ENCODE data around the gene MYBPC1.
"Not testable (repeated sequence)": the region's sequence is repeated elsewhere in the genome, so short reads cannot be mapped to it uniquely, and the experiment has no call there.

The MYBPC1 gene

DNA sequence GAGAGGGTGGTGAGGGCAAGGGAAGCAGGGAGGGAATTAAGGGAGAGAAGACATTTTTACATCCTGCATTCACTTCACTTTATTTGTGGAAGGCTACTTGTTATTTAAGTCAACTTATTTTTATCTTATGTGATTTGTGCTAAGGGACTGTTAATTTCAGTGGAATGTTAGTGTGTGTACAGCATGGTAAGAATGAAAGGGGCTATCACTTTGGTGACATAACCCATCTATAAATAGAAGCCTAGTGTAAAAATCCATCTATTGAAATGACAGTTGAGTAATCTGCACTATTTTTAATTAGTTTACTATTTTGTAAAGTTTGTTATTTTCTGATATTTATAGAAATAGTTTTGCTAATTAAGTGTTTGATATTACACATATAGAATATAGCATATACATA, 85.9 kb downstream of the MYBPC1 start:
- Histone ChIP-seq H3K9me3 (ENCODE audit: insufficient read depth, low read length) (no peaks in the 10 kb centered on the region), H4K20me1 (ENCODE audit: low read depth, low read length) (no peaks in the 10 kb centered on the region), H3K27me3 (ENCODE audit: low read length) (no peaks in the 10 kb centered on the region), H3K9me2 (replicated peaks; ENCODE audit: insufficient read depth, low read length) (no peaks in the 10 kb centered on the region), H3K4me2 (ENCODE audit: low read depth, low read length, poor library complexity, severe bottlenecking) (no peak overlapping the region), H3K27ac (ENCODE audit: low read depth, low read length) (no peak overlapping the region), H3F3A (ENCODE audit: insufficient read depth) (no peaks in the 10 kb centered on the region), H3K4me3 (ENCODE audit: insufficient read depth, low read length, poor library complexity, severe bottlenecking) (no peak overlapping the region), H3K36me3 (ENCODE audit: low read length) (no peaks in the 10 kb centered on the region), H3K9ac (ENCODE audit: low read length) (no peak overlapping the region), H2AFZ (ENCODE audit: low read depth, low read length, severe bottlenecking) (no peak overlapping the region), H3K79me2 (ENCODE audit: insufficient read depth, low read length) (no peaks in the 10 kb centered on the region)
- TF ChIP-seq, protein P1, sequence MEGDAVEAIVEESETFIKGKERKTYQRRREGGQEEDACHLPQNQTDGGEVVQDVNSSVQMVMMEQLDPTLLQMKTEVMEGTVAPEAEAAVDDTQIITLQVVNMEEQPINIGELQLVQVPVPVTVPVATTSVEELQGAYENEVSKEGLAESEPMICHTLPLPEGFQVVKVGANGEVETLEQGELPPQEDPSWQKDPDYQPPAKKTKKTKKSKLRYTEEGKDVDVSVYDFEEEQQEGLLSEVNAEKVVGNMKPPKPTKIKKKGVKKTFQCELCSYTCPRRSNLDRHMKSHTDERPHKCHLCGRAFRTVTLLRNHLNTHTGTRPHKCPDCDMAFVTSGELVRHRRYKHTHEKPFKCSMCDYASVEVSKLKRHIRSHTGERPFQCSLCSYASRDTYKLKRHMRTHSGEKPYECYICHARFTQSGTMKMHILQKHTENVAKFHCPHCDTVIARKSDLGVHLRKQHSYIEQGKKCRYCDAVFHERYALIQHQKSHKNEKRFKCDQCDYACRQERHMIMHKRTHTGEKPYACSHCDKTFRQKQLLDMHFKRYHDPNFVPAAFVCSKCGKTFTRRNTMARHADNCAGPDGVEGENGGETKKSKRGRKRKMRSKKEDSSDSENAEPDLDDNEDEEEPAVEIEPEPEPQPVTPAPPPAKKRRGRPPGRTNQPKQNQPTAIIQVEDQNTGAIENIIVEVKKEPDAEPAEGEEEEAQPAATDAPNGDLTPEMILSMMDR (IDR thresholded peaks at IDR 0.05; ENCODE audit: insufficient read depth, low read length, poor library complexity, severe bottlenecking), result no peak

DNA sequence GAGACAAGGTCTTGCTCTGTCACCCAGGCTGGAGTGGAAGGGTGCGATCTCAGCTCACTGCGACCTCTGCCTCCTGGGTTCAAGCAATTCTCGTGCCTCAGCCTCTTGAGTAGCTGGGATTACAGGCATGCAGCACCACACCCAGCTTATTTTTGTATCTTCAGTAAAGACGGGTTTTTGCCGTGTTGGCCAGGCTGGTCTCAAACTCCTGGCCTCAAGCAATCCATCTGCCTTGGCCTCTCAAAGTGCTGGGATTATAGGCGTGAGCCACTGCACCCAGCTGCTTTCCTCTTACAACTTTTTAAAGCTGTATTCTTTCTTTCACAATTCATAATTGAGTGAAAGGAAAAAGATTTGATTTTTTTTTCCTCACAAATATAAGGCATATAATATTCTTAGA, 86.9 kb downstream of the MYBPC1 start:
- H4K20me1 ChIP-seq (ENCODE audit: low read depth, low read length); H3K4me2 ChIP-seq (ENCODE audit: low read depth, low read length, poor library complexity, severe bottlenecking); H3K27ac ChIP-seq (ENCODE audit: low read depth, low read length); H3K79me2 ChIP-seq (ENCODE audit: insufficient read depth, low read length); H3K36me3 ChIP-seq (ENCODE audit: low read length); H2AFZ ChIP-seq (ENCODE audit: low read depth, low read length, severe bottlenecking); H3K9me2 ChIP-seq (replicated peaks; ENCODE audit: insufficient read depth, low read length); H3K9me3 ChIP-seq (ENCODE audit: insufficient read depth, low read length); H3F3A ChIP-seq (ENCODE audit: insufficient read depth); H3K9ac ChIP-seq (ENCODE audit: low read length); H3K27me3 ChIP-seq (ENCODE audit: low read length); H3K4me3 ChIP-seq (ENCODE audit: insufficient read depth, low read length, poor library complexity, severe bottlenecking): not testable (repeated sequence)

DNA sequence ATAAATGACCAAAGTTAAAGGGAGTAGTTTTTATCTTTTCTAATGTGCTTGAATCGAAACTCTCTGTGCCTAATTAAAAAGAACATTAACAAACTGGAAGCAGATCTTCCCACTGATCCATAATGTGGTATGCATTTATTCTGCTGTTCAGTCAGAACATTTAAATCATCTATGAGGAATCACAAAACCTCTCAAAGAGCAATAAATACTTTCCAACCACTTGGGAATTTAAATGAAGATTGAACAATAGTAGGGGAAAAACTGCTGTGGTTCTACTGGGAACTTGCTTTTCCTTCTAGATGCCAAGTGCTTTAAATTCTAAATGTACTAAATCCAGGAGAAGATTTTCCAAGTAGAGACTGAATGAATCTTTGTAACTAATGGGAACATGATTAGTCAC, 90.3 kb downstream of the MYBPC1 start:
- Histone ChIP-seq H3K9me3 (ENCODE audit: insufficient read depth, low read length) (no peaks in the 10 kb centered on the region), H3K36me3 (ENCODE audit: low read length) (no peaks in the 10 kb centered on the region), H4K20me1 (ENCODE audit: low read depth, low read length) (no peaks in the 10 kb centered on the region), H3K79me2 (ENCODE audit: insufficient read depth, low read length) (no peaks in the 10 kb centered on the region), H3K4me2 (ENCODE audit: low read depth, low read length, poor library complexity, severe bottlenecking) (no peak overlapping the region), H3K27ac (ENCODE audit: low read depth, low read length) (no peak overlapping the region), H3K9me2 (replicated peaks; ENCODE audit: insufficient read depth, low read length) (no peaks in the 10 kb centered on the region), H3K27me3 (ENCODE audit: low read length) (no peaks in the 10 kb centered on the region), H2AFZ (ENCODE audit: low read depth, low read length, severe bottlenecking) (no peak overlapping the region), H3K4me3 (ENCODE audit: insufficient read depth, low read length, poor library complexity, severe bottlenecking) (no peak overlapping the region), H3F3A (ENCODE audit: insufficient read depth) (no peaks in the 10 kb centered on the region), H3K9ac (ENCODE audit: low read length) (no peak overlapping the region)
- TF ChIP-seq, protein P1 (IDR thresholded peaks at IDR 0.05; ENCODE audit: insufficient read depth, low read length, poor library complexity, severe bottlenecking), result no peak
- TF ChIP-seq EZH2phosphoT487 (conservative IDR thresholded peaks at IDR 0.05; ENCODE audit: low read length), result no peak

DNA sequence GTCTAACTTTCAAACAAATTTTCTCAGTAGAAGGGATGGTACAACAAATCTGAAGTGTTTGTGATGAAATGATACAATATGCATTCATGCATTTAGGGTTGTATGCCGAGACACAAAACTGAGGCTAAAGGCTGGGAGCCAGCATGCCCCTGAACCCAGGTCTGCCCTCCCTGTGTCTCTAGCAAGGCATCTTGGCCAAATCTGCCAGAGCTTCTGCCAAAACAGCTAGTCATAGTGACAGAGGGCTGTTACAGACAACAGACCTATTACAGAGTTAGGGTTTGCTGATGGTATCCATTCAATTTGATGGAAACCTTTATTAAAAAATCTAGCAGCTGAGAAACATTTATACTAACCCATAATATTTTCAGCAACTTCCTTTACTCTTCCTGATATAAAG, 91.4 kb downstream of the MYBPC1 start:
- H3K9me3 ChIP-seq (ENCODE audit: insufficient read depth, low read length), result no peaks in the 10 kb centered on the region
- no peak overlapping the region for H2AFZ ChIP-seq (ENCODE audit: low read depth, low read length, severe bottlenecking)
- H3F3A ChIP-seq (ENCODE audit: insufficient read depth), result no peaks in the 10 kb centered on the region
- H3K4me3 ChIP-seq (ENCODE audit: insufficient read depth, low read length, poor library complexity, severe bottlenecking), result no peak overlapping the region
- no peaks in the 10 kb centered on the region for H3K27me3 ChIP-seq (ENCODE audit: low read length)
- no peak overlapping the region for H3K4me2 ChIP-seq (ENCODE audit: low read depth, low read length, poor library complexity, severe bottlenecking)
- H3K79me2 ChIP-seq (ENCODE audit: insufficient read depth, low read length), result no peaks in the 10 kb centered on the region
- H3K9ac ChIP-seq (ENCODE audit: low read length), result no peak overlapping the region
- H3K9me2 ChIP-seq (replicated peaks; ENCODE audit: insufficient read depth, low read length), result no peaks in the 10 kb centered on the region
- no peaks in the 10 kb centered on the region for H3K36me3 ChIP-seq (ENCODE audit: low read length)
- no peaks in the 10 kb centered on the region for H4K20me1 ChIP-seq (ENCODE audit: low read depth, low read length)
- H3K27ac ChIP-seq (ENCODE audit: low read depth, low read length), result no peak overlapping the region
- TF ChIP-seq, protein P1 (IDR thresholded peaks at IDR 0.05; ENCODE audit: insufficient read depth, low read length, poor library complexity, severe bottlenecking), result no peak
- TF ChIP-seq EZH2phosphoT487 (conservative IDR thresholded peaks at IDR 0.05; ENCODE audit: low read length), result no peak

Data from SU-DHL-6 (cell line).